HG03039 (cell line): ENCODE data around the gene ZNF365.
"Not testable (repeated sequence)": the region's sequence is repeated elsewhere in the genome, so short reads cannot be mapped to it uniquely, and the experiment has no call there.

Experiments used
- ATAC-seq: cut with Tn5 transposase; IDR thresholded peaks from one replicate; pipeline ENCODE4 v1.9.1; 2021; ENCODE audit warnings: mild to moderate bottlenecking, moderate library complexity; ENCODE audit not compliant: unreplicated experiment

The ZNF365 gene

GRCh38 chr10:62377026-62377415 lies 2.9 kb downstream of the ZNF365 start:
- no peak for ATAC-seq

- no peak for ATAC-seq
Observed at GRCh38 chr10:62377966-62378365, 3.8 kb downstream of the ZNF365 start.

DNA sequence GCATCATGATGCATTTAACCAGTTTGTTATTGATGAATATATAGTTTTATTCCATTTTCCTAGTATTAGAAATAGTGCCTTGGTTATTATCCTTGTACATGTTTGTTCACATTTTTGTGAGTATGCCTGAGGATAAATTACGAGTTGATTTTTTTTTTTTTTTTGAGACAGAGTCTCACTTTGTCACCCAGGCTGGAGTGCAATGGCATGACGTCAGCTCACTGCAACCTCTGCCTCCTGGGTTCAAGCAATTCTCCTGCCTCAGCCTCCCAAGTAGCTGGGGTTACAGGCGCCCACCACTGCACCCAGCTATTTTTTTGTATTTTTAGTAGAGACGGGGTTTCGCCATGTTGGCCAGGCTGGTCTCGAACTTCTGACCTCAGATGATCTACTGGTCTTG lies 4.7 kb downstream of the ZNF365 start:
- not testable (repeated sequence) for ATAC-seq

GRCh38 chr10:62379394-62379793 lies 5.2 kb downstream of the ZNF365 start:
- ATAC-seq: no peak

GRCh38 chr10:62380016-62380415 lies 5.8 kb downstream of the ZNF365 start:
- ATAC-seq: no peak

DNA sequence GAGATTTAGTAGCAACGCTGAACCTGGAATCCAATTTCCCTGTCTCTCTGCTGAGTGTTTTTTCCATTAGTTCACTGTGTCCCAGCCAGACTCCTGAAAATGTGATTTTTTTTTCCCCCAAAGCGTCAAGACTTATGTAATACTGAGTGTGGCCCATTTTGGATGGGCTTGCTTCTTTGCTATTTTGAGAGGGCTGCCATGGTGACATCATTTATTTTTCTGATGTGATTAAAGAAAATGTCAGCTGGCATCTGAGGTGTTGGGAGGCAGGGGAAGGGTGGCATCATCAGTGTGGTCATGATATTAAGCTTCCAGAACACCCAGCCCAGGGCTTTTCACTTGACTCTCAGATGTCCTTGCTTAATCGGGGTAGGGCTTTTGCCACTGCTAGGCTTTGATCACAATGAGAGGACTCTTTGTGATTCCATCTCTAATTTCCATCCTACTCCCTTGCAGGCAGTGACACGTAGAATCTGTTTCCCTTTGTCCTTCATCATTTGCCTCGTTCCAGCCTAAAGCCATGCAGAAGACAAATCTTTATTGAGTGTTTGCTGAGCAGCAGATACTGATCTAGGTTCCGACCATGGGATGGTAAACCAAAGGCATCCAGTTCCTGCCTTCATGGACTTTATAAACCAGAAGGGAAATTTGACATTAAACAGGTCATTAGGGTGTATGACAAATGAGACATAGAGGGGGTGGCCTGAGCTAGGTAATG lies 7.4 kb downstream of the ZNF365 start:
- ATAC-seq: no peak

GRCh38 chr10:62382831-62383230 lies 8.7 kb downstream of the ZNF365 start:
- ATAC-seq: no peak

DNA sequence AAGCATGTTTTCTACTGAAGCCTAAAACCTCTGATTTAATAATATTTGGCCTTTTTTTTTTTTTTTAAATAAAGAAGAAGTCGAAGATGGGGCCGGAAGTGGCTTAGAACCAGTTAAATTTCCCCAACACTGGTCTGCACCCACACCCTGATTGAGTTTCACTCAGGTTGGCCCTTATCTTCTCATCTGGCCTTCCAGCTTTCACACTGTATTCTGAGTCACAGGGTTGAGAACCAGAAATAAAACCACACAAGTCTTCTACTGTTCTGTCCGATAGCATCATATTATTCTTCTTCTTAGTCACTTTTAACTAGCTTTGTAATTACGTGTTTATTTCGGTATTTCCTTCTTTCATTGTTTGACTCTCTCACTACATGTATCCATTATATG lies 9.9 kb downstream of the ZNF365 start:
- no peak for ATAC-seq

DNA sequence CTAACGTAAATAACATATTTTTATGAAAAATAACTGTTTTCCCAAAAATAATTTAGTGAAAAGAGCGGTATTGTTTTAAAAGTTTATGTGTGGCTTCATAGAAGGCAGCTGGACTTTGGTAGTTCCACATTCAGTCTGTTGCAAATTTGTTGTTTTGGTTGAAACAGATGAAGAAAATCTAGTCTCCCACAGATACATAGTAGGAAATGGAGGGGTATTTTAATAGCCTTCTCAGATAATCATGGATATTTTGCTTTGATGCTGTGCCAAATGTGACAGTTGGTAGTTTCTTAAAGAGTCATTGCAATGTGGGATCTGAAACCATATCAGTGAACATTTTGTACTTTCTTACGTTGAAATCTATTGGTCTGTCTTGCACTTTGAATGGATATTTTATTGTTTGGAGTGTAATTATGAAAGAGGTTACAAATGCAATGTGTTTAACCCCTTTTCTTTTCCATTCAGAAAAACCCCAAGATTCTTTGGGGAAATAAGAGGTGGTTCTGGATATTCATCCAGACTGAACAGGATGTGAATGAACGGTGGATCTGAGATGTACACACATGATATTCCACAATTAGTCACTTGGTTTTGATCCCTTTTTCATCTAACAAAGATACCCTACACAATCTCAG lies 10.4 kb downstream of the ZNF365 start:
- no peak for ATAC-seq

DNA sequence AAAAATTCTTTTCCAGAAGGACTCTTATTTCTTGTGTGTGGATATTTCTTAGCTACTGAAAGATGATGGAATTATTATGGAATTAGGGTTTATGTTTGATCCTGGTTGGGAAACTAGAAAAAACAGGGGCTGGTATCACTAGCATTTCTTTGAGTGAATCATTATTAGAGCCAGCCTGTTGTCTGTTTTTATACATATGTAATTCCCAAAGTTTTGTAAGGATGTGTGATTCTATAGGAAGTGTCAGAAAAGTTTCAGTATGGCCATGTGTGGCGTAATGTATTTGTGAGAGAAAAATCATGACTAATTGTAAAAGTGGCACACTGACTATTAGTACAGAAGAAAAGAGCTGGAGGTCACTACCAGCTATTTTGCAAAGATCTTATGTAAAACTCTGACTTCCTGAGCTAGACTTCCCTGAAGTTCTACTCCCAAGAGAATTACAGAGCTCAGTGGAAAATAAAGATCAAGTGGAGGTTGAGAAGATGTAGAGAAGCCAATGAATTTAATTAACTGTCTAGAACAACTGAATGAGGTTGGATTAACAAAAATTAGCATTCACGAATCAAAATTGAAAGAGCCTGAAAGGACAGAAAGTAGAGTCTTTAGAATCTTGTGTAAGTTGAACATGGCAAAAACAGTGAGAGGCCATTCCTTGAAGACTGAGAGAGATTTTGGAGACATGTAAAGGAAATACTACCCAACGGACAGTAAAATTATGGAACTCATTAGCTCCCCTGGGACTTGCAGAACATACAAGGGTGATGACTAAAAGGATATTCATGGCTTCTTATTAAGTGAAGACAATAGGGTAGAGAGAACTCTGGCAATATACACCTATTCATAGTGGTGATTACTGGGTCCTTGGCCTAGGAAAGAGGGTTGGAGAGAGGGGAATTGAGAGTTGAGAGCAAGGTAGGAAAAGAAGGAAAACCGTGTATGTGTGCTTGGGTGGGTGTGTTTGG lies 12.5 kb downstream of the ZNF365 start:
- no peak for ATAC-seq

DNA sequence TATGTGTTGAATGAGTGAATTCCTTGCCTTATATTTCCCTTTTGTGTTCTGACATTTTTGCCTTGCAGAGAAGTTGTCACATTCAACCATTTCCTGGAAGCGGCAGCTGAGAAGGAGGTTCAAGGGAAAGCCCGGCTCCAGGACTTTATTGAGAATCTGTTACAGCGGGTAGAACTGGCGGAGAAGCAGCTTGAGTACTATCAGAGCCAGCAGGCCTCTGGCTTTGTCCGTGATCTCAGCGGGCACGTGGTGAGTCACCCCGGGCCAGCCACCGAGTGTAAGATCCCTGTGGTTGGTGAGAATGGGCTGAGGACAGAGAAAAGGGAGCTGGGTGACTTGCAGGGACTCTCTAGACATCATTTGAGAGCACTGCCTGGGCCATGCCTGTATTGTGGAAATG lies 14.2 kb downstream of the ZNF365 start:
- ATAC-seq: no peak

DNA sequence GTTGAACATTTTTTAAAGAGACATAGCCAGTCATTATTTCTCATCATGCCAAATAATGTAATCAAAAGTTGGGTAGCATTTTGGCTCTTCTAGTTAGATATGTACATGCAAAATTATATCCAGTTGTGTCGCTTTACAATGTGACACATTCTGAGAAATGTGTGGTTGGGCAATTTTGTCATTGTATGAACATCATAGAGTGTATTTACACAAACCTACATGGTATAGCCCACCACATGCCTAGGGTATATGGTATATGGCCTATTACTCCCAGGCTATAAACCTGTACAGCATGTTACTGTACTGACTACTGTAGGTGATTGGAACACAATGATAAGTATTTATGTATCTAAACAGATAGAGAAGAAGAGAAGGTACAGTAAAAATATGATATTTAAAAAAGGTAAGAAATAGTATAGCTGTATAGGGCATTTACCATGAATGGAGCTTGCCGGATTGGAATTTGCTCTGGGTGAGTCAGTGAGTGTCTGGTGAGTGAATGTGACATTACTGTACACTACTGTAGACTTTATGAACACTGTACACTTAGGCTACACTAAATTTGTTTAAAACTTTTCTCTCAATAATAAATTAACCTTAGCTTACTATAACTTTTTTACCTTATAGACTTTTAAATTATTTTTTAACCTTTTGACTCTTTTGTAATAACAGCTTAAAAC lies 16.5 kb downstream of the ZNF365 start:
- ATAC-seq: no peak

DNA sequence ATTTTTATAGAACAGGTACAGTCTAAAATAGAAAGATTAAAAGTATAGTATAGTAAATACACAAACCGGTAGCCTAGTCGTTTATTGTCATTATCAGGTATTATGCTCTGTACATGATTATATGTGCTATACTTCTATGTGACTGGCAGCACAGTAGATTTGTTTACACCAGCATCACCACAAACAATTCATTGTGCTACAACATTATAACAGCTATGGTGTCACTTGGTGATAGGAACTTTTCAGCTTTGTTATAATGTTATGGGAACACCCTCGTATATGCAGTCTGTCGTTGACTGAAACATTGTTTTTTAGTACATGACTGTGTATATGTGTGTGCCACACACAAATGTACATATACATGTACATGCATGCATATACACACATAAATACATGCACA lies 19.1 kb downstream of the ZNF365 start:
- ATAC-seq: no peak

DNA sequence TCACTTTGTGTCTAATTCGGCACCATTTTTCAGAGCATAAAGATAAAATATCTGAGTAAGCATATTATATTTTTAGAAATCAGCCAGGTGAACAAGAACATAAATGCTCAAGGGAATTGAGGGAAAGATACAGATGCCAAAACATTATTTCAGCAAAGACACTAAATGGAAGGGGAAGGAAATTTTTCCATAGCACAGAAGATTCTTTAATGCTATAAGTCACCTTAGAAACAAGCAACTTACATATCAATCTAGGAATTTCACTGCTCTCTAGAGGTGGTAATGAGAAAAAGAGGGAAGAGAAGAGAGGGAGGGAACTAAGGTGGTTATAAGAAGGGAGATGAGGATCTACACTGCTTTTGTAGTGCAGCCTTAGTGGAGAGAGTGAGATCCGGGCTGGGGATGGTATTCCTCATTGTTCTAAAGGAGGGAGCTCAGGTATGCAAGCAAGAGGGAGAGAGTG lies 20.4 kb downstream of the ZNF365 start:
- ATAC-seq: no peak

DNA sequence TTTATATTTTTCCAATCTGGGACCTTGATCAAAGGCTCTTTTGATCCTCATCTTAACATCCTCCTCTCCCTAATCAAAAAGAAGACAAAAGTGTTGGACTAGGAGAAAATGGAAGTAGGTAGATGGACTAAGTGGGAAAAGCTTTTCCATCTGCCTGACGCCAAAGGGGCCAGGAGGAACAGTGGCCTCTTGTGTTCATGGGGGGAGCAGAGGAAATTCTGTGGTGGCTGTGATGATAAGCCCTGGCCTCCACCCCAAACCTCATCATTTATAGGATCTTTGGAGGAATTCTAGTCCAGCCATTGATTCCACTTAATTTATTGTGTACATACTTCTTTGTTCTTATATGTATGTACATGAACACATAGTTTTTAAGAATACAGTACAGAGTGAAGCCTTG lies 21.7 kb downstream of the ZNF365 start:
- no peak for ATAC-seq

- no peak for ATAC-seq
Observed at GRCh38 chr10:62396864-62397263, 22.7 kb downstream of the ZNF365 start.

- no peak for ATAC-seq
Observed at GRCh38 chr10:62399211-62399610, 25.0 kb downstream of the ZNF365 start.

- no peak for ATAC-seq
Observed at GRCh38 chr10:62402508-62402907, 28.3 kb downstream of the ZNF365 start.

DNA sequence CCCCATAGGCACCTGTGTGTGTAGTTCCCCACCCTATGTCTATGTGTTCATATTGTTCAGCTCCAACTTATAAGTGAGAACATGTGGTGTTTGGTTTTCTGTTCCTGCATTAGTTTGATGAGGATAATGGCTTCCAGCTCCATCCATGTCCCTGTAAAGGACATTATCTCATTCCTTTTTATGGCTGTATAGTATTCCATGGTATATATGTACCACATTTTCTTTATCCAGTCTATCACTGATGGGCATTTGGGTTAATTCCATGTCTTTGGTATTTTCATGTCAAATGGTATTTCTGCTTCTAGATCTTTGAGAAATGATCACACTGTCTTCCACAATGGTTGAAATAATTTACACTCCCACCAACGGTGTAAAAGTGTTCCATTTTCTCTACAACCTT lies 36.4 kb downstream of the ZNF365 start:
- not testable (repeated sequence) for ATAC-seq

GRCh38 chr10:62410934-62411333 lies 36.8 kb downstream of the ZNF365 start:
- not testable (repeated sequence) for ATAC-seq

DNA sequence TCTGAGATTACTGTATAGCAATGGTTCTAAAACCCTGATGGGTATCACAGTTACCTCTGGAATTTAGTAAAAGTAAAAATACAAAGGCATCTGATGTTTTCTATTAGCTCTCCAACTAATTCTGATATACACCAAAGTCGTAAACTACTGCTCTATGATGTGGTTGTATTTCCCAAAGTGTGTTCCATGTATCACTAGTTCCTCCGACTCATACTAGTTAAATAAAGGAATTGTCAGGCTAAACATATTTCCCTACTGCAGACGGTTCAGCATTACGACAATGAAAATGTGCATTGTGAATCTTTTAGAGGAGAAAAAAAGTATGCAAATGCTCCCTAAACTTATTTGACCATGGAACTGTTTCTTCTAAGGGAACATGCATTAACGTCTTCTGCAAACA lies 38.9 kb downstream of the ZNF365 start:
- ATAC-seq: no peak
